HEK293 (cell line): ENCODE results near the gene RAB17.

Source experiments
- CTCF ChIA-PET: fragments of 350-600 bp; formaldehyde crosslinking; extraction: SDS; loops from one replicate; lab custom pipeline; 2021; ENCODE audit warnings: antibody characterized with exemption; lab: Yijun Ruan, JAX
- POLR2A ChIA-PET: fragments of 300-600 bp; formaldehyde crosslinking; extraction: SDS; loops from one replicate; lab custom pipeline; 2020; ENCODE audit warnings: antibody characterized with exemption, inconsistent platforms; lab: Yijun Ruan, JAX
- H3K27ac ChIP-seq: fragments of 200-500 bp; sonication (Bioruptor generic); 2 replicates; pipeline ENCODE4 v1.5.1; 2014; ENCODE audit warnings: low read depth, low read length, control low read depth, inconsistent platforms; ENCODE audit errors: extremely low read depth
- H3K36me3 ChIP-seq, 2 experiments: fragments of 200-500 bp in 1 of 2; sonication (Bioruptor generic) in 1 of 2; 1 replicate in 1 of 2; 2 replicates in 1 of 2; pipeline ENCODE4 v1.5.1; 2014 to 2017; ENCODE audit warnings: inconsistent platforms in 2 of 2, low read length in 2 of 2; ENCODE audit not compliant: control insufficient read depth in 2 of 2, insufficient read depth in 1 of 2
- H3K4me1 ChIP-seq: fragments of 200-500 bp; sonication (Bioruptor generic); 2 replicates; pipeline ENCODE4 v1.5.1; 2014; ENCODE audit warnings: mild to moderate bottlenecking, low read length, inconsistent platforms; ENCODE audit not compliant: control insufficient read depth, insufficient read depth
- H3K4me3 ChIP-seq: 2 replicates; pipeline ENCODE4 v1.5.1; 2011; ENCODE audit warnings: low read depth, mild to moderate bottlenecking, control low read depth, low read length, moderate library complexity
- H3K9me3 ChIP-seq: fragments of 200-500 bp; sonication (Bioruptor generic); 2 replicates; pipeline ENCODE4 v1.5.1; 2014; ENCODE audit warnings: low read depth, low read length, inconsistent platforms; ENCODE audit not compliant: control insufficient read depth, insufficient read depth
- BCL11A ChIP-seq: fragments of 450-650 bp; formaldehyde crosslinking; IDR thresholded peaks from 2 replicates; pipeline ENCODE4 v1.5.1; 2016; ENCODE audit warnings: low read depth, missing biosample characterization, missing genetic modification characterization
- EGR2 ChIP-seq: fragments of 450-650 bp; formaldehyde crosslinking; IDR thresholded peaks from 2 replicates; pipeline ENCODE4 v1.5.1; 2016; ENCODE audit warnings: low read depth, missing biosample characterization, missing genetic modification characterization
- RBAK ChIP-seq: fragments of 450-650 bp; formaldehyde crosslinking; IDR thresholded peaks from 2 replicates; pipeline ENCODE4 v1.5.1; 2016; ENCODE audit warnings: missing biosample characterization, missing genetic modification characterization
- WT1 ChIP-seq: fragments of 450-650 bp; formaldehyde crosslinking; IDR thresholded peaks from 2 replicates; pipeline ENCODE4 v1.5.1; 2016; ENCODE audit warnings: missing biosample characterization, missing genetic modification characterization
- ZBTB1 ChIP-seq: fragments of 450-650 bp; formaldehyde crosslinking; IDR thresholded peaks from 2 replicates; pipeline ENCODE4 v1.5.1; 2016; ENCODE audit warnings: missing biosample characterization, missing genetic modification characterization
- ZNF274 ChIP-seq, 2 experiments: fragments of 200-500 bp in 1 of 2; fragments of 450-650 bp in 1 of 2; sonication (Bioruptor generic) in 1 of 2; formaldehyde crosslinking in 1 of 2; IDR thresholded peaks; 2 replicates each; pipeline versions ENCODE4 v1.5.1 to v1.6.1; 2014 to 2016; ENCODE audit warnings: borderline replicate concordance in 1 of 2, inconsistent platforms in 1 of 2, low read length in 1 of 2, missing biosample characterization in 1 of 2, missing genetic modification characterization in 1 of 2
- ZNF354C ChIP-seq: fragments of 450-650 bp; formaldehyde crosslinking; IDR thresholded peaks from 2 replicates; pipeline ENCODE4 v1.5.1; 2016; ENCODE audit warnings: missing biosample characterization, missing genetic modification characterization, low read depth, borderline replicate concordance
- ZNF433 ChIP-seq: fragments of 450-650 bp; formaldehyde crosslinking; IDR thresholded peaks from 2 replicates; pipeline ENCODE4 v1.5.1; 2016; ENCODE audit warnings: missing biosample characterization, missing genetic modification characterization, low read depth
- ZNF571 ChIP-seq: fragments of 450-650 bp; formaldehyde crosslinking; IDR thresholded peaks from 2 replicates; pipeline ENCODE4 v1.5.0; 2017; ENCODE audit warnings: missing biosample characterization, missing genetic modification characterization
- TF ChIP-seq, protein P1 (sequence below): fragments of 450-650 bp; formaldehyde crosslinking; IDR thresholded peaks from 2 replicates; pipeline ENCODE4 v1.5.1; 2016; ENCODE audit warnings: missing biosample characterization, missing genetic modification characterization, low read depth
- TF ChIP-seq, protein P2 (sequence below): fragments of 450-650 bp; formaldehyde crosslinking; IDR thresholded peaks from 2 replicates; pipeline ENCODE4 v1.5.1; 2016; ENCODE audit warnings: missing biosample characterization, missing genetic modification characterization
- TF ChIP-seq, protein P3 (sequence below): fragments of 450-650 bp; formaldehyde crosslinking; IDR thresholded peaks from 2 replicates; pipeline ENCODE4 v1.5.1; 2017; ENCODE audit warnings: missing biosample characterization, missing genetic modification characterization
- TF ChIP-seq, protein P4 (sequence below): fragments of 450-650 bp; formaldehyde crosslinking; IDR thresholded peaks from 2 replicates; pipeline ENCODE4 v1.5.1; 2016; ENCODE audit warnings: missing biosample characterization, missing genetic modification characterization
- TF ChIP-seq, protein P5 (sequence below): fragments of 450-650 bp; formaldehyde crosslinking; IDR thresholded peaks from 2 replicates; pipeline ENCODE4 v1.5.1; 2017; ENCODE audit warnings: missing biosample characterization, missing genetic modification characterization
- TF ChIP-seq, protein P6 (sequence below): fragments of 450-650 bp; formaldehyde crosslinking; IDR thresholded peaks from 2 replicates; pipeline ENCODE4 v1.5.1; 2016; ENCODE audit warnings: missing biosample characterization, missing genetic modification characterization
- TF ChIP-seq, protein P7 (sequence below): fragments of 450-650 bp; formaldehyde crosslinking; IDR thresholded peaks from 2 replicates; pipeline ENCODE4 v1.5.1; 2016; ENCODE audit warnings: missing biosample characterization, missing genetic modification characterization

Gene RAB17

DNA sequence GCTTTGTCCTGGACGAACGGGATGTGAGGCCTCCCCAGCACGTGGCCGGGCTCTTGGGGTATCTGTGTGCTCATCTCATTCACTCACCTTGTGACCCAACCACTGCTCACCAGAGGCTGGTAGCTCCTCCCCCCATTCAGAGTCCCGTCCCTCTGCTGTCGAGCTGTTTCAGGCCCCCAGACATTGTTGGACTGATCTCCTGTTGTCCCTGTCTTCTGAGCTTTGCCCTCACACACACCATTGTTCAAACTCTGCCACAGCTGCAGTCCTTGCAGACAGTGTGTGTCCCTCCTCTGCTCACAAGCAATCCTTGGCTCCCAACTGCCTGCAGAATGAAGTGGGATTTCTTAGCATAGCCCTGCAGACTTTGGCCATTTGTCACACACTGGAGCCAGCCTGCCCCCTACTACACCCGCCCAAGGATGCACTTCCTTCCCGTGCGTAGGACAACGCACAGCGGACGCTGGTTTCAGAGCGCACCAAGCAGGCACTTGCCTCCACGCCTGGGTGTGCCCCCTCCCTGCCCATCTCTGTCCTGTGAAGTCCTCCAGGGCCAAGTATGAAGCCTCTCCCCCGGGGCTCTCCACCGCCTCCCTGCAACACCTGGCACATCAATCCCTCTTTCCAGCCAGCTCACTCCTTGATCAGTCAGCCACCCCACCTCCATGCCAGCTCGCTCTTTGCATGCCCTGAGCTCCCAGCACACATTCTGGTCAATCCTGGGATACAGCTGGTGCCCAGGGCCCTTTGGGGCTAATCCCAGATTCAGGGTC lies 40.7 kb downstream of the RAB17 start:
- no peaks in the 10 kb centered on the region for H3K4me1 ChIP-seq
- H3K4me3 ChIP-seq: no peak overlapping the region
- H3K27ac ChIP-seq: no peak overlapping the region
- H3K36me3 ChIP-seq: no peaks in the 10 kb centered on the region
- TF ChIP-seq, protein P1, sequence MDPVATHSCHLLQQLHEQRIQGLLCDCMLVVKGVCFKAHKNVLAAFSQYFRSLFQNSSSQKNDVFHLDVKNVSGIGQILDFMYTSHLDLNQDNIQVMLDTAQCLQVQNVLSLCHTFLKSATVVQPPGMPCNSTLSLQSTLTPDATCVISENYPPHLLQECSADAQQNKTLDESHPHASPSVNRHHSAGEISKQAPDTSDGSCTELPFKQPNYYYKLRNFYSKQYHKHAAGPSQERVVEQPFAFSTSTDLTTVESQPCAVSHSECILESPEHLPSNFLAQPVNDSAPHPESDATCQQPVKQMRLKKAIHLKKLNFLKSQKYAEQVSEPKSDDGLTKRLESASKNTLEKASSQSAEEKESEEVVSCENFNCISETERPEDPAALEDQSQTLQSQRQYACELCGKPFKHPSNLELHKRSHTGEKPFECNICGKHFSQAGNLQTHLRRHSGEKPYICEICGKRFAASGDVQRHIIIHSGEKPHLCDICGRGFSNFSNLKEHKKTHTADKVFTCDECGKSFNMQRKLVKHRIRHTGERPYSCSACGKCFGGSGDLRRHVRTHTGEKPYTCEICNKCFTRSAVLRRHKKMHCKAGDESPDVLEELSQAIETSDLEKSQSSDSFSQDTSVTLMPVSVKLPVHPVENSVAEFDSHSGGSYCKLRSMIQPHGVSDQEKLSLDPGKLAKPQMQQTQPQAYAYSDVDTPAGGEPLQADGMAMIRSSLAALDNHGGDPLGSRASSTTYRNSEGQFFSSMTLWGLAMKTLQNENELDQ (tag by site-specific recombination): no peak
- no peaks in the 10 kb centered on the region for H3K9me3 ChIP-seq
- ChIA-PET POLR2A (no interaction called here), CTCF (interaction anchor here (0.7 to 1.9 kb wide), 4 partner anchors 11 to 72 kb away, joined by 4 to 10 read pairs (median 5); no protein-coding TSS in a partner anchor)

DNA sequence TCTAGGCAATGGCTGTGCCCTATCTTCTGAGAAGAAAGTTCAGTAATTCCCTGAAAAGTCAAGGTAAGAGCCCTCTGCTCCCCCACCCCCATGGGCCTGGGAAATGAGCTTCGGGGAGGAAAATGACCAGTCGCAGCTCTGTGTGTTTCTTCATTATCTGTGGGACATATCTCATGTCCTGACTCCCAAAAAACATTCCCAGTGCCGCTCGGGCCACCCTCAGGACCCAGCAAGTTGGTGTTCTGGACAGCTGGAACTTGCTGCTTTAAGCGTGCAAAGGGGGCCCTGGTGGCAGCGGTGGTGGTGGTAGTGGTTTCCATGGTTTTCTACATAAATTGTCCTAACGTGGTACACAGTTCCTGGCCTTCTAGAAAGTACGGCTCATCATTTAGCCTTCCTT lies 41.3 kb downstream of the RAB17 start:
- Histone ChIP-seq H3K9me3 (no peaks in the 10 kb centered on the region), H3K36me3 (no peaks in the 10 kb centered on the region), H3K27ac (no peak overlapping the region), H3K4me3 (no peak overlapping the region), H3K4me1 (no peaks in the 10 kb centered on the region)
- TF ChIP-seq ZBTB1 (no peak), WT1 (no peak), RBAK (tag by site-specific recombination) (no peak), ZNF354C (tag by site-specific recombination) (no peak), EGR2 (tag by site-specific recombination) (no peak), BCL11A (no peak), ZNF274 (IDR thresholded peaks at IDR 0.05; ENCODE audit: low read length) (no peak), ZNF274 (tag by site-specific recombination; IDR thresholded peaks at IDR 0.05; ENCODE audit: borderline replicate concordance) (no peak), ZNF433 (tag by site-specific recombination) (no peak), ZNF571 (no peak)
- TF ChIP-seq, protein P2, sequence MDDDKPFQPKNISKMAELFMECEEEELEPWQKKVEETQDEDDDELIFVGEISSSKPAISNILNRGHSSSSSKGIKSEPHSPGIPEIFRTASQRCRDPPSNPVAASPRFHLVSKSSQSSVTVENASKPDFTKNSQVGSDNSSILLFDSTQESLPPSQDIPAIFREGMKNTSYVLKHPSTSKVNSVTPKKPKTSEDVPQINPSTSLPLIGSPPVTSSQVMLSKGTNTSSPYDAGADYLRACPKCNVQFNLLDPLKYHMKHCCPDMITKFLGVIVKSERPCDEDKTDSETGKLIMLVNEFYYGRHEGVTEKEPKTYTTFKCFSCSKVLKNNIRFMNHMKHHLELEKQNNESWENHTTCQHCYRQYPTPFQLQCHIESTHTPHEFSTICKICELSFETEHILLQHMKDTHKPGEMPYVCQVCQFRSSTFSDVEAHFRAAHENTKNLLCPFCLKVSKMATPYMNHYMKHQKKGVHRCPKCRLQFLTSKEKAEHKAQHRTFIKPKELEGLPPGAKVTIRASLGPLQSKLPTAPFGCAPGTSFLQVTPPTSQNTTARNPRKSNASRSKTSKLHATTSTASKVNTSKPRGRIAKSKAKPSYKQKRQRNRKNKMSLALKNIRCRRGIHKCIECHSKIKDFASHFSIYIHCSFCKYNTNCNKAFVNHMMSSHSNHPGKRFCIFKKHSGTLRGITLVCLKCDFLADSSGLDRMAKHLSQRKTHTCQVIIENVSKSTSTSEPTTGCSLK (tag by site-specific recombination): no peak
- TF ChIP-seq, protein P3, sequence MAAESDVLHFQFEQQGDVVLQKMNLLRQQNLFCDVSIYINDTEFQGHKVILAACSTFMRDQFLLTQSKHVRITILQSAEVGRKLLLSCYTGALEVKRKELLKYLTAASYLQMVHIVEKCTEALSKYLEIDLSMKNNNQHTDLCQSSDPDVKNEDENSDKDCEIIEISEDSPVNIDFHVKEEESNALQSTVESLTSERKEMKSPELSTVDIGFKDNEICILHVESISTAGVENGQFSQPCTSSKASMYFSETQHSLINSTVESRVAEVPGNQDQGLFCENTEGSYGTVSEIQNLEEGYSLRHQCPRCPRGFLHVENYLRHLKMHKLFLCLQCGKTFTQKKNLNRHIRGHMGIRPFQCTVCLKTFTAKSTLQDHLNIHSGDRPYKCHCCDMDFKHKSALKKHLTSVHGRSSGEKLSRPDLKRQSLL: no peak
- TF ChIP-seq, protein P4, sequence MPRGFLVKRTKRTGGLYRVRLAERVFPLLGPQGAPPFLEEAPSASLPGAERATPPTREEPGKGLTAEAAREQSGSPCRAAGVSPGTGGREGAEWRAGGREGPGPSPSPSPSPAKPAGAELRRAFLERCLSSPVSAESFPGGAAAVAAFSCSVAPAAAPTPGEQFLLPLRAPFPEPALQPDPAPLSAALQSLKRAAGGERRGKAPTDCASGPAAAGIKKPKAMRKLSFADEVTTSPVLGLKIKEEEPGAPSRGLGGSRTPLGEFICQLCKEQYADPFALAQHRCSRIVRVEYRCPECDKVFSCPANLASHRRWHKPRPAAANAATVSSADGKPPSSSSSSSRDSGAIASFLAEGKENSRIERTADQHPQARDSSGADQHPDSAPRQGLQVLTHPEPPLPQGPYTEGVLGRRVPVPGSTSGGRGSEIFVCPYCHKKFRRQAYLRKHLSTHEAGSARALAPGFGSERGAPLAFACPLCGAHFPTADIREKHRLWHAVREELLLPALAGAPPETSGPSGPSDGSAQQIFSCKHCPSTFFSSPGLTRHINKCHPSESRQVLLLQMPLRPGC (tag by site-specific recombination): no peak
- TF ChIP-seq, protein P5, sequence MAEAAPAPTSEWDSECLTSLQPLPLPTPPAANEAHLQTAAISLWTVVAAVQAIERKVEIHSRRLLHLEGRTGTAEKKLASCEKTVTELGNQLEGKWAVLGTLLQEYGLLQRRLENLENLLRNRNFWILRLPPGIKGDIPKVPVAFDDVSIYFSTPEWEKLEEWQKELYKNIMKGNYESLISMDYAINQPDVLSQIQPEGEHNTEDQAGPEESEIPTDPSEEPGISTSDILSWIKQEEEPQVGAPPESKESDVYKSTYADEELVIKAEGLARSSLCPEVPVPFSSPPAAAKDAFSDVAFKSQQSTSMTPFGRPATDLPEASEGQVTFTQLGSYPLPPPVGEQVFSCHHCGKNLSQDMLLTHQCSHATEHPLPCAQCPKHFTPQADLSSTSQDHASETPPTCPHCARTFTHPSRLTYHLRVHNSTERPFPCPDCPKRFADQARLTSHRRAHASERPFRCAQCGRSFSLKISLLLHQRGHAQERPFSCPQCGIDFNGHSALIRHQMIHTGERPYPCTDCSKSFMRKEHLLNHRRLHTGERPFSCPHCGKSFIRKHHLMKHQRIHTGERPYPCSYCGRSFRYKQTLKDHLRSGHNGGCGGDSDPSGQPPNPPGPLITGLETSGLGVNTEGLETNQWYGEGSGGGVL: no peak
- TF ChIP-seq, protein P6, sequence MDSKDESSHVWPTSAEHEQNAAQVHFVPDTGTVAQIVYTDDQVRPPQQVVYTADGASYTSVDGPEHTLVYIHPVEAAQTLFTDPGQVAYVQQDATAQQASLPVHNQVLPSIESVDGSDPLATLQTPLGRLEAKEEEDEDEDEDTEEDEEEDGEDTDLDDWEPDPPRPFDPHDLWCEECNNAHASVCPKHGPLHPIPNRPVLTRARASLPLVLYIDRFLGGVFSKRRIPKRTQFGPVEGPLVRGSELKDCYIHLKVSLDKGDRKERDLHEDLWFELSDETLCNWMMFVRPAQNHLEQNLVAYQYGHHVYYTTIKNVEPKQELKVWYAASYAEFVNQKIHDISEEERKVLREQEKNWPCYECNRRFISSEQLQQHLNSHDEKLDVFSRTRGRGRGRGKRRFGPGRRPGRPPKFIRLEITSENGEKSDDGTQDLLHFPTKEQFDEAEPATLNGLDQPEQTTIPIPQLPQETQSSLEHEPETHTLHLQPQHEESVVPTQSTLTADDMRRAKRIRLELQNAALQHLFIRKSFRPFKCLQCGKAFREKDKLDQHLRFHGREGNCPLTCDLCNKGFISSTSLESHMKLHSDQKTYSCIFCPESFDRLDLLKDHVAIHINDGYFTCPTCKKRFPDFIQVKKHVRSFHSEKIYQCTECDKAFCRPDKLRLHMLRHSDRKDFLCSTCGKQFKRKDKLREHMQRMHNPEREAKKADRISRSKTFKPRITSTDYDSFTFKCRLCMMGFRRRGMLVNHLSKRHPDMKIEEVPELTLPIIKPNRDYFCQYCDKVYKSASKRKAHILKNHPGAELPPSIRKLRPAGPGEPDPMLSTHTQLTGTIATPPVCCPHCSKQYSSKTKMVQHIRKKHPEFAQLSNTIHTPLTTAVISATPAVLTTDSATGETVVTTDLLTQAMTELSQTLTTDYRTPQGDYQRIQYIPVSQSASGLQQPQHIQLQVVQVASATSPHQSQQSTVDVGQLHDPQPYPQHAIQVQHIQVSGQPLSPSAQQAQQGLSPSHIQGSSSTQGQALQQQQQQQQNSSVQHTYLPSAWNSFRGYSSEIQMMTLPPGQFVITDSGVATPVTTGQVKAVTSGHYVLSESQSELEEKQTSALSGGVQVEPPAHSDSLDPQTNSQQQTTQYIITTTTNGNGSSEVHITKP (tag by site-specific recombination): no peak
- TF ChIP-seq, protein P7, sequence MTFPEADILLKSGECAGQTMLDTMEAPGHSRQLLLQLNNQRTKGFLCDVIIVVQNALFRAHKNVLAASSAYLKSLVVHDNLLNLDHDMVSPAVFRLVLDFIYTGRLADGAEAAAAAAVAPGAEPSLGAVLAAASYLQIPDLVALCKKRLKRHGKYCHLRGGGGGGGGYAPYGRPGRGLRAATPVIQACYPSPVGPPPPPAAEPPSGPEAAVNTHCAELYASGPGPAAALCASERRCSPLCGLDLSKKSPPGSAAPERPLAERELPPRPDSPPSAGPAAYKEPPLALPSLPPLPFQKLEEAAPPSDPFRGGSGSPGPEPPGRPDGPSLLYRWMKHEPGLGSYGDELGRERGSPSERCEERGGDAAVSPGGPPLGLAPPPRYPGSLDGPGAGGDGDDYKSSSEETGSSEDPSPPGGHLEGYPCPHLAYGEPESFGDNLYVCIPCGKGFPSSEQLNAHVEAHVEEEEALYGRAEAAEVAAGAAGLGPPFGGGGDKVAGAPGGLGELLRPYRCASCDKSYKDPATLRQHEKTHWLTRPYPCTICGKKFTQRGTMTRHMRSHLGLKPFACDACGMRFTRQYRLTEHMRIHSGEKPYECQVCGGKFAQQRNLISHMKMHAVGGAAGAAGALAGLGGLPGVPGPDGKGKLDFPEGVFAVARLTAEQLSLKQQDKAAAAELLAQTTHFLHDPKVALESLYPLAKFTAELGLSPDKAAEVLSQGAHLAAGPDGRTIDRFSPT (tag by site-specific recombination): no peak
- ChIA-PET POLR2A (no interaction called here), CTCF (interaction anchor here (0.6 to 1.9 kb wide), 4 partner anchors 11 to 229 kb away, joined by 4 to 10 read pairs (median 8); no protein-coding TSS in a partner anchor)
